Neural progenitor cell (in vitro differentiated cells): ENCODE results near the gene PPP1R16B. TPM values are rescaled to one million over a fixed set of nuclear protein-coding genes. Genes with fewer than 3 reads are reported as not detected.

ENCODE experiments used
- DNase-seq: peaks from one replicate; pipeline ENCODE4 v3.0.0-alpha.2; 2016; ENCODE audit warnings: low spot score
- H2AFZ ChIP-seq: fragments of 200-600 bp; sonication (generic); replicated peaks from 2 replicates; pipeline ENCODE4 v1.6.1; 2016; ENCODE audit warnings: antibody characterized with exemption
- H3F3A ChIP-seq: fragments of 200-600 bp; sonication (generic); 2 replicates; pipeline ENCODE4 v1.6.1; 2016; ENCODE audit warnings: antibody characterized with exemption, low read depth
- H3K27ac ChIP-seq: fragments of 200-600 bp; sonication (generic); 2 replicates; pipeline ENCODE4 v1.5.1; 2016; ENCODE audit warnings: mild to moderate bottlenecking
- H3K27me3 ChIP-seq: fragments of 200-600 bp; sonication (generic); 2 replicates; pipeline ENCODE4 v1.6.1; 2016; ENCODE audit warnings: mild to moderate bottlenecking, moderate library complexity
- H3K36me3 ChIP-seq: fragments of 200-600 bp; sonication (generic); 2 replicates; pipeline ENCODE4 v1.5.1; 2016
- H3K4me1 ChIP-seq: fragments of 200-600 bp; sonication (generic); 2 replicates; pipeline ENCODE4 v1.6.1; 2016; ENCODE audit warnings: mixed run types
- H3K4me2 ChIP-seq: fragments of 200-600 bp; sonication (generic); 2 replicates; pipeline ENCODE4 v1.6.1; 2016
- H3K4me3 ChIP-seq: fragments of 200-600 bp; sonication (generic); 2 replicates; pipeline ENCODE4 v1.5.1; 2016
- H3K79me2 ChIP-seq: fragments of 200-600 bp; sonication (generic); 2 replicates; pipeline ENCODE4 v1.6.1; 2016; ENCODE audit warnings: low read depth
- H3K9ac ChIP-seq: fragments of 200-600 bp; sonication (generic); 2 replicates; pipeline ENCODE4 v1.6.1; 2016
- H3K9me3 ChIP-seq: fragments of 200-600 bp; sonication (generic); 2 replicates; pipeline ENCODE4 v1.5.1; 2016; ENCODE audit warnings: low read depth
- H4K20me1 ChIP-seq: fragments of 200-600 bp; sonication (generic); 2 replicates; pipeline ENCODE4 v1.6.1; 2016; ENCODE audit warnings: low read depth
- H3K27ac Mint-ChIP-seq: 3 replicates; pipeline ENCODE4 v1.8.0; 2021; ENCODE audit warnings: mixed read lengths
- H3K27me3 Mint-ChIP-seq: 2 replicates; pipeline ENCODE4 v1.8.0; 2022; ENCODE audit warnings: low read depth, mild to moderate bottlenecking, inconsistent platforms, moderate library complexity, mixed read lengths; ENCODE audit not compliant: insufficient read depth
- H3K36me3 Mint-ChIP-seq: 3 replicates; pipeline ENCODE4 v1.8.0; 2021; ENCODE audit warnings: mixed read lengths
- H3K4me1 Mint-ChIP-seq: 3 replicates; pipeline ENCODE4 v1.8.0; 2021; ENCODE audit warnings: mixed read lengths
- H3K4me3 Mint-ChIP-seq: 3 replicates; pipeline ENCODE4 v1.8.0; 2021; ENCODE audit warnings: mild to moderate bottlenecking, moderate library complexity, mixed read lengths
- H3K9me3 Mint-ChIP-seq: 3 replicates; pipeline ENCODE4 v1.8.0; 2020; ENCODE audit warnings: mixed read lengths
- CTCF ChIP-seq: fragments of 200-600 bp; sonication (generic); IDR thresholded peaks from 2 replicates; pipeline ENCODE4 v1.5.1; 2017; ENCODE audit warnings: antibody characterized with exemption, mild to moderate bottlenecking
- EZH2 ChIP-seq: fragments of 200-600 bp; sonication (generic); IDR thresholded peaks from 2 replicates; pipeline ENCODE4 v1.6.1; 2017; ENCODE audit warnings: antibody characterized with exemption, mild to moderate bottlenecking, moderate library complexity
- EZH2phosphoT487 ChIP-seq: fragments of 200-600 bp; sonication (generic); IDR thresholded peaks from 2 replicates; pipeline ENCODE4 v1.6.1; 2017; ENCODE audit warnings: antibody characterized with exemption
- total RNA-seq: library from RNA; depleted of rRNA; stranded (reverse); fragments of >200 nt; gene quantifications from 2 replicates; pipeline ENCODE4 v1.2.3, GENCODE V29; 2015; ENCODE audit warnings: low replicate concordance

The PPP1R16B gene
- total RNA-seq, result 0.95 and 1.6 TPM in 2 replicates

GRCh38 chr20:38805502-38805957, at the start of gene PPP1R16B:
Gene PPP1R16B (plus strand): TSS chr20:38805697. CDS start chr20:38835926, 30,229 bp downstream.
- H3K36me3 ChIP-seq, result no peaks in the 10 kb centered on the region
- Mint-ChIP-seq H3K9me3 (no peaks in the 10 kb centered on the region), H3K4me1 (peaks cover 35% of the 10 kb centered on the region), H3K4me3 (peak within 1 kb of the TSS; percentile 86), H3K27ac (peak within 1 kb of the TSS; percentile 94), H3K27me3 (peaks cover 16% of the 10 kb centered on the region), H3K36me3 (no peaks in the 10 kb centered on the region)
- peaks cover 49% of the 10 kb centered on the region for H3K27me3 ChIP-seq
- peak within 1 kb of the TSS; percentile 83 for H3K4me3 ChIP-seq
- H3K4me1 ChIP-seq, result peaks cover 28% of the 10 kb centered on the region
- H2AFZ ChIP-seq, result peak within 1 kb of the TSS; percentile 89
- peak; percentile 88 for DNase-seq
- no peak for TF ChIP-seq EZH2phosphoT487
- peak; percentile 54 for TF ChIP-seq EZH2
- peak within 1 kb of the TSS; percentile 98 for H3K4me2 ChIP-seq
- H3K79me2 ChIP-seq, result no peaks in the 10 kb centered on the region
- peak within 1 kb of the TSS; percentile 95 for H3K27ac ChIP-seq
- H3K9ac ChIP-seq, result no peak within 1 kb of the TSS
- H3K9me3 ChIP-seq, result no peaks in the 10 kb centered on the region
- H3F3A ChIP-seq, result peaks cover 41% of the 10 kb centered on the region
- H4K20me1 ChIP-seq, result peaks cover 30% of the 10 kb centered on the region

GRCh38 chr20:38757145-38757775, 48.2 kb upstream of the PPP1R16B start:
- no peak for TF ChIP-seq CTCF
- no peak for TF ChIP-seq EZH2
- TF ChIP-seq EZH2phosphoT487, result no peak
- H3K36me3 ChIP-seq, result peaks cover 6% of the 10 kb centered on the region
- peaks cover 39% of the 10 kb centered on the region for H3K36me3 Mint-ChIP-seq
- no peak overlapping the region for H2AFZ ChIP-seq
- H3K4me2 ChIP-seq, result no peak overlapping the region
- H3K79me2 ChIP-seq, result no peaks in the 10 kb centered on the region
- H3K9me3 ChIP-seq, result no peaks in the 10 kb centered on the region
- no peak overlapping the region for H3K4me3 ChIP-seq
- H4K20me1 ChIP-seq, result no peaks in the 10 kb centered on the region
- H3K27ac ChIP-seq, result no peak overlapping the region
- no peaks in the 10 kb centered on the region for H3K4me1 ChIP-seq
- no peaks in the 10 kb centered on the region for H3K27me3 Mint-ChIP-seq
- no peak overlapping the region for H3K27ac Mint-ChIP-seq
- no peak overlapping the region for H3K4me3 Mint-ChIP-seq
- DNase-seq, result no peak
- no peaks in the 10 kb centered on the region for H3F3A ChIP-seq
- no peaks in the 10 kb centered on the region for H3K27me3 ChIP-seq
- H3K9ac ChIP-seq, result no peak overlapping the region
- H3K4me1 Mint-ChIP-seq, result peaks cover 2% of the 10 kb centered on the region
- no peaks in the 10 kb centered on the region for H3K9me3 Mint-ChIP-seq

DNA sequence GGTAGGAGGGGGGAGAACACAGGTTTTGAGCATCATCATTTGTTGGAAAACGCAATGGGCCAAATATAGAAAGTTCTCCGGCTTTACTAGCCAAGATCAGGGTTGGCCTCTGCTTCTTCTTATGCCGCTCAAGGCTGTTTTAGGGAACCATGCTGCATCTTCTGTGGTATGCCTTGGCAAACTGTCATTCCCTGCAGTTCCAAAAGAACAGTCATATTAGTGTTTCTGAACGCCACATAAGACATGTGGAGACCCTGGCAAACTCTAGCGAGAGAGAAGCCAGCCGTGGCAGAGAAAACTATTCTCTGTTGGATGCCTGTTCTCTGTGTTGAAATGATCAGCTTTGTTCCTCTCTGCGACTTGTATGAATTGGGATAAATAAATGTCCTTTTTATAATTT, 46.4 kb upstream of the PPP1R16B start:
- H3K9me3 ChIP-seq, result no peaks in the 10 kb centered on the region
- no peak for DNase-seq
- no peaks in the 10 kb centered on the region for H3K79me2 ChIP-seq
- H3K4me2 ChIP-seq, result no peak overlapping the region
- H3K27me3 Mint-ChIP-seq, result no peaks in the 10 kb centered on the region
- H4K20me1 ChIP-seq, result no peaks in the 10 kb centered on the region
- peaks cover 2% of the 10 kb centered on the region for H3K4me1 Mint-ChIP-seq
- H3K4me3 Mint-ChIP-seq, result no peak overlapping the region
- no peaks in the 10 kb centered on the region for H3K4me1 ChIP-seq
- no peaks in the 10 kb centered on the region for H3K9me3 Mint-ChIP-seq
- H3K4me3 ChIP-seq, result no peak overlapping the region
- H3K27ac ChIP-seq, result no peak overlapping the region
- no peak overlapping the region for H3K9ac ChIP-seq
- no peak overlapping the region for H2AFZ ChIP-seq
- H3K36me3 Mint-ChIP-seq, result peaks cover 42% of the 10 kb centered on the region
- no peaks in the 10 kb centered on the region for H3F3A ChIP-seq
- H3K36me3 ChIP-seq, result no peaks in the 10 kb centered on the region
- H3K27ac Mint-ChIP-seq, result no peak overlapping the region
- TF ChIP-seq CTCF (no peak), EZH2 (no peak), EZH2phosphoT487 (no peak)
- no peaks in the 10 kb centered on the region for H3K27me3 ChIP-seq

- DNase-seq, result no peak
- H3K4me1 Mint-ChIP-seq, result peaks cover 2% of the 10 kb centered on the region
- no peaks in the 10 kb centered on the region for H3K4me1 ChIP-seq
- H3K4me3 ChIP-seq, result no peak overlapping the region
- H3K4me3 Mint-ChIP-seq, result no peak overlapping the region
- no peaks in the 10 kb centered on the region for H4K20me1 ChIP-seq
- H3K9ac ChIP-seq, result no peak overlapping the region
- no peaks in the 10 kb centered on the region for H3K27me3 Mint-ChIP-seq
- no peak for TF ChIP-seq EZH2
- no peak for TF ChIP-seq CTCF
- TF ChIP-seq EZH2phosphoT487, result no peak
- no peak overlapping the region for H3K27ac Mint-ChIP-seq
- H3K27ac ChIP-seq, result no peak overlapping the region
- no peaks in the 10 kb centered on the region for H3K9me3 ChIP-seq
- H2AFZ ChIP-seq, result no peak overlapping the region
- H3K79me2 ChIP-seq, result no peaks in the 10 kb centered on the region
- no peaks in the 10 kb centered on the region for H3K27me3 ChIP-seq
- H3K4me2 ChIP-seq, result no peak overlapping the region
- H3K9me3 Mint-ChIP-seq, result no peaks in the 10 kb centered on the region
- H3F3A ChIP-seq, result no peaks in the 10 kb centered on the region
- no peaks in the 10 kb centered on the region for H3K36me3 ChIP-seq
- peaks cover 35% of the 10 kb centered on the region for H3K36me3 Mint-ChIP-seq
Measured at GRCh38 chr20:38760978-38761377, 44.5 kb upstream of the PPP1R16B start.
